Measurements from ENCODE around the gene ZNF502. TPM values are rescaled to one million over a fixed set of nuclear protein-coding genes. Genes with fewer than 3 reads are reported as not detected.

Gene ZNF502
- total and polyA plus RNA-seq, 2 of the 13 experiments (the other 11 are each of a cell fraction or from before 2014, with no cell fraction given), result not detected

- H3K4me2 ChIP-seq (ENCODE audit: low read depth, low read length), result no peak overlapping the region
- DNase-seq (ENCODE audit: low spot score) (no peak), FAIRE-seq (no peak), ATAC-seq (no peak)
- no TSS peak for BruUV-seq (replicated peaks)
- in situ Hi-C loops (cut with HindIII; ENCODE audit: extremely low pct_ligation_motif_present, low pct_unique_long_range_greater_than_20kb) (no loop called here), intact Hi-C loops (cut with micrococcal nuclease; ENCODE audit: unreplicated experiment) (no loop called here)
- H3K4me1 ChIP-seq (ENCODE audit: insufficient read depth, low read length), result no peaks in the 10 kb centered on the region
- H3K9ac ChIP-seq (ENCODE audit: insufficient read depth, low read depth, low read length), result no peak overlapping the region
- H4K20me1 ChIP-seq (ENCODE audit: insufficient read depth, low read length), result no peaks in the 10 kb centered on the region
- POLR2A ChIA-PET, result no interaction called here
- no peak overlapping the region for H2AFZ ChIP-seq (ENCODE audit: low read length)
- no peaks in the 10 kb centered on the region for H3K36me3 ChIP-seq (replicated peaks in 1 of 2; ENCODE audit: control insufficient read depth in 1 of 2, insufficient read depth in 2 of 2, low read length in 2 of 2)
- H3K27ac ChIP-seq (ENCODE audit: extremely low read length, insufficient read depth, low read length), result no peak overlapping the region
- peaks cover 73% of the 10 kb centered on the region for H3K9me3 ChIP-seq (ENCODE audit: low read length)
- TF ChIP-seq ZBTB49 (CRISPR knock-in tag; IDR thresholded peaks at IDR 0.05; ENCODE audit: borderline replicate concordance) (no peak), STAG1 (CRISPR knock-in tag; IDR thresholded peaks at IDR 0.05) (no peak), NFKBIZ (CRISPR knock-in tag; IDR thresholded peaks at IDR 0.05) (no peak), ZNF333 (CRISPR knock-in tag; IDR thresholded peaks at IDR 0.05; ENCODE audit: borderline replicate concordance) (no peak), ZNF136 (CRISPR knock-in tag; IDR thresholded peaks at IDR 0.05; ENCODE audit: low read depth) (no peak), ZNF704 (CRISPR knock-in tag; IDR thresholded peaks at IDR 0.05; ENCODE audit: borderline replicate concordance) (no peak), NR2C2 (CRISPR knock-in tag; IDR thresholded peaks at IDR 0.05; ENCODE audit: borderline replicate concordance) (no peak), ZNF407 (CRISPR knock-in tag; IDR thresholded peaks at IDR 0.05; ENCODE audit: not compliant biosample characterization) (no peak), ELF3 (CRISPR knock-in tag; IDR thresholded peaks at IDR 0.05) (no peak)
- no peak overlapping the region for H3K4me3 ChIP-seq (replicated peaks in 1 of 3; ENCODE audit: insufficient read depth in 1 of 3, low read depth in 2 of 3, low read length in 3 of 3)
- no peaks in the 10 kb centered on the region for H3K27me3 ChIP-seq (ENCODE audit: control insufficient read depth in 1 of 2, insufficient read depth in 2 of 2, low read length in 2 of 2)
- H3K79me2 ChIP-seq (ENCODE audit: insufficient read depth, low read length), result no peaks in the 10 kb centered on the region
- CTCF ChIA-PET (ENCODE audit: low intra/inter-chr PET ratio, low total read pairs), result no interaction called here
- 94% methylated on average over 1 of the region's 1 CpG for WGBS (ENCODE audit: low lambda C conversion rate)
Observed at GRCh38 chr3:44722103-44722401, 9.6 kb downstream of the ZNF502 start.

All from HepG2 (cell line).